GM12878 (cell line): ENCODE data around the gene ARHGEF18. TPM values are rescaled to one million over a fixed set of nuclear protein-coding genes. Genes with fewer than 3 reads are reported as not detected.

Experiments used
- ATAC-seq: fragments of 200-7000 bp; cut with Tn5 transposase; 3 replicates; pipeline ENCODE4 v1.9.1; 2020; ENCODE audit warnings: mild to moderate bottlenecking, moderate library complexity
- BruUV-seq: library from RNA; stranded (reverse); fragments of 400-500 nt; replicated peaks from 2 replicates; lab custom pipeline; 2021; lab: Mats Ljungman, UMichigan
- CTCF ChIA-PET: fragments of 300-600 bp; sonication (Branson Sonifier 250); formaldehyde crosslinking; extraction: SDS; loops from one replicate; lab custom pipeline; 2021; ENCODE audit warnings: inconsistent platforms; lab: Yijun Ruan, JAX
- POLR2A ChIA-PET: fragments of 350-600 bp; formaldehyde crosslinking; extraction: SDS; loops from one replicate; lab custom pipeline; 2021; ENCODE audit warnings: inconsistent platforms; lab: Charles Lee
- RAD21 ChIA-PET: fragments of 300-600 bp; sonication (Branson Sonifier 250); formaldehyde crosslinking; loops from one replicate; lab custom pipeline; 2023; ENCODE audit warnings: antibody characterized with exemption; ENCODE audit not compliant: unreplicated experiment; lab: Charles Lee
- SMC1A ChIA-PET: fragments of 300-600 bp; sonication (Branson Sonifier 250); formaldehyde crosslinking; loops from one replicate; lab custom pipeline; 2023; ENCODE audit not compliant: unreplicated experiment, uncharacterized antibody; lab: Charles Lee
- DNase-seq: peaks from one replicate; pipeline ENCODE4 v3.0.0-alpha.2; 2011; ENCODE audit warnings: low read depth, low spot score
- FAIRE-seq: peaks from 3 replicates; lab custom pipeline; 2011; peaks lifted over from hg19 to GRCh38; lab: Jason Lieb, UNC
- H2AFZ ChIP-seq: 2 replicates; pipeline ENCODE4 v1.6.0; 2011; ENCODE audit warnings: low read depth, low read length, control low read depth; ENCODE audit not compliant: control insufficient read depth
- H3K27ac ChIP-seq: 2 replicates; pipeline ENCODE4 v1.5.1; 2011; ENCODE audit warnings: control low read depth; ENCODE audit not compliant: control insufficient read depth, insufficient read depth
- H3K27me3 ChIP-seq, 2 experiments: replicated peaks in 1 of 2; 2 replicates each; pipeline versions ENCODE4 v1.6.0 to v1.6.1; 2011; ENCODE audit warnings: low read length in 1 of 2; ENCODE audit not compliant: control insufficient read depth in 2 of 2, insufficient read depth in 2 of 2
- H3K36me3 ChIP-seq, 2 experiments: 2 replicates each; pipeline ENCODE4 v1.5.1; 2011; ENCODE audit warnings: low read length in 1 of 2; ENCODE audit not compliant: control insufficient read depth in 2 of 2, insufficient read depth in 2 of 2
- H3K4me1 ChIP-seq: 2 replicates; pipeline ENCODE4 v1.6.1; 2011; ENCODE audit warnings: mild to moderate bottlenecking, low read length, moderate library complexity, mixed read lengths; ENCODE audit not compliant: control insufficient read depth, insufficient read depth
- H3K4me2 ChIP-seq: 2 replicates; pipeline ENCODE4 v1.6.0; 2011; ENCODE audit warnings: control low read depth; ENCODE audit not compliant: control insufficient read depth, insufficient read depth
- H3K4me3 ChIP-seq: fragments of 200-600 bp; sonication (generic); 2 replicates; pipeline ENCODE4 v1.5.1; 2016
- H3K79me2 ChIP-seq: 2 replicates; pipeline ENCODE4 v1.6.0; 2011; ENCODE audit warnings: low read length; ENCODE audit not compliant: control insufficient read depth, insufficient read depth
- H3K9ac ChIP-seq: 2 replicates; pipeline ENCODE4 v1.8.0; 2011; ENCODE audit warnings: low read length, control low read depth, mixed read lengths; ENCODE audit not compliant: control insufficient read depth, insufficient read depth
- H3K9me3 ChIP-seq: replicated peaks from 3 replicates; pipeline ENCODE4 v1.5.1; 2011; ENCODE audit warnings: mild to moderate bottlenecking, low read length; ENCODE audit not compliant: control insufficient read depth, insufficient read depth
- H4K20me1 ChIP-seq: 2 replicates; pipeline ENCODE4 v1.6.0; 2011; ENCODE audit not compliant: control insufficient read depth, insufficient read depth
- BCLAF1 ChIP-seq: fragments of 450-650 bp; IDR thresholded peaks from 2 replicates; pipeline ENCODE4 v1.6.1; 2017; ENCODE audit warnings: antibody characterized with exemption, mild to moderate bottlenecking, moderate library complexity
- IRF4 ChIP-seq: IDR thresholded peaks from 2 replicates; pipeline ENCODE4 v1.6.1; 2011; ENCODE audit warnings: low read depth, low read length
- ZNF24 ChIP-seq: fragments of 450-650 bp; IDR thresholded peaks from 2 replicates; pipeline ENCODE4 v1.6.1; 2017; ENCODE audit warnings: antibody characterized with exemption, mild to moderate bottlenecking
- WGBS: methylation state at CpG from one replicate; pipeline ENCODE4 v1.1.6; 2016; ENCODE audit warnings: low lambda C conversion rate; ENCODE audit not compliant: insufficient replicate concordance, insufficient coverage; ENCODE audit errors: missing lambda C conversion rate; 5-methylcytosine and 5-hydroxymethylcytosine counted together
- in situ Hi-C: fragments of 300-500 bp; cut with MboI; formaldehyde crosslinking; loops from 9 replicates; pipeline ENCODE4 v1.14.3; 2018; ENCODE audit warnings: mixed read lengths
- intact Hi-C: fragments of 100-400 bp; cut with micrococcal nuclease; formaldehyde crosslinking; loops from one replicate; pipeline ENCODE4 v1.14.2; 2022; ENCODE audit not compliant: unreplicated experiment
- polyA plus RNA-seq, 11 experiments: library from polyadenylated mRNA; depleted of rRNA in 4 of 11; unstranded in 6 of 11; stranded (reverse) in 5 of 11; fragments of >200 nt; fragmentation: Nextera tagmentation in 4 of 11; fragmentation: Illumina TruSeq in 1 of 11; extraction: Ambion mirVana in 4 of 11; extraction: Trizol in 1 of 11; gene quantifications; 1 replicate in 1 of 11; 2 replicates in 10 of 11; pipeline versions ENCODE4 v1.2.1 to v1.2.3, GENCODE V29; 2011 to 2016; ENCODE audit warnings: inconsistent platforms in 2 of 11, missing spikeins in 2 of 11, low read depth in 1 of 11
- total RNA-seq, 4 experiments: library from RNA; depleted of rRNA in 3 of 4; stranded (reverse); fragments of >200 nt in 3 of 4; fragmentation: Illumina TruSeq in 1 of 4; extraction: Trizol in 1 of 4; gene quantifications; 2 replicates each; pipeline versions ENCODE4 v1.2.1 to v1.2.3, GENCODE V29; 2013 to 2021
- TF ChIP-seq, protein P1 (sequence below): fragments of 450-650 bp; formaldehyde crosslinking; IDR thresholded peaks from 2 replicates; pipeline ENCODE4 v1.4.0; 2022; ENCODE audit warnings: mild to moderate bottlenecking, moderate library complexity

The ARHGEF18 gene
- total and polyA plus RNA-seq, 10 of the 15 experiments (the other 5 are each of a cell fraction or from before 2014, with no cell fraction given): 0.31 to 32.3 (median 13.4) TPM

DNA sequence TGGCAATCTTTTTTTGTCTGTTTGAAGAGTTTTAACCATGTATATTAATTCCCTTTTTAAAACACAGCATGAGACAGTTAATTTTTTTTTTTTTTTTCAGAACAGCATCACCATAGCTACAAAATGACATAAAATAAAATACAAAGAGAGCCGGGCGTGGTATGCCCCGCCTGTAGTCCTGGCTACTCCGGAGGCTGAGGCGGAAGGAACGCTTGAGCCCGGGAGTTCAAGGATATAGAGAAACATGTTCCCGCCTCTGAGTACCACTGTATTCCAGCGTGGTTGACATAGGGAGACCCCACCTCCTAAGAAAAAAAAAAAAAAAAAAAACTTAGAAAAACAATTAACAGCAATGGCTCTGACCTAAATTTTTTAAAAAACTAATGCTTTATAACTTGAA, 44.5 kb upstream of the ARHGEF18 start:
- 58% methylated on average over 9 of the region's 9 CpGs for WGBS
- no peak overlapping the region for H2AFZ ChIP-seq
- H4K20me1 ChIP-seq: no peaks in the 10 kb centered on the region
- CTCF ChIA-PET: no interaction called here
- SMC1A ChIA-PET: interaction anchor here (0.7 kb wide), 2 partner anchors 23 to 38 kb away, joined by 3 to 4 read pairs; no protein-coding TSS in a partner anchor
- FAIRE-seq (no peak), ATAC-seq (no peak), DNase-seq (no peak)
- no peak overlapping the region for H3K4me2 ChIP-seq
- no peak overlapping the region for H3K9ac ChIP-seq
- no peaks in the 10 kb centered on the region for H3K36me3 ChIP-seq
- POLR2A ChIA-PET: interaction anchor here (0.6 kb wide), 4 partner anchors 70 to 433 kb away, joined by 3 to 6 read pairs (median 4); no protein-coding TSS in a partner anchor
- TF ChIP-seq, protein P1, sequence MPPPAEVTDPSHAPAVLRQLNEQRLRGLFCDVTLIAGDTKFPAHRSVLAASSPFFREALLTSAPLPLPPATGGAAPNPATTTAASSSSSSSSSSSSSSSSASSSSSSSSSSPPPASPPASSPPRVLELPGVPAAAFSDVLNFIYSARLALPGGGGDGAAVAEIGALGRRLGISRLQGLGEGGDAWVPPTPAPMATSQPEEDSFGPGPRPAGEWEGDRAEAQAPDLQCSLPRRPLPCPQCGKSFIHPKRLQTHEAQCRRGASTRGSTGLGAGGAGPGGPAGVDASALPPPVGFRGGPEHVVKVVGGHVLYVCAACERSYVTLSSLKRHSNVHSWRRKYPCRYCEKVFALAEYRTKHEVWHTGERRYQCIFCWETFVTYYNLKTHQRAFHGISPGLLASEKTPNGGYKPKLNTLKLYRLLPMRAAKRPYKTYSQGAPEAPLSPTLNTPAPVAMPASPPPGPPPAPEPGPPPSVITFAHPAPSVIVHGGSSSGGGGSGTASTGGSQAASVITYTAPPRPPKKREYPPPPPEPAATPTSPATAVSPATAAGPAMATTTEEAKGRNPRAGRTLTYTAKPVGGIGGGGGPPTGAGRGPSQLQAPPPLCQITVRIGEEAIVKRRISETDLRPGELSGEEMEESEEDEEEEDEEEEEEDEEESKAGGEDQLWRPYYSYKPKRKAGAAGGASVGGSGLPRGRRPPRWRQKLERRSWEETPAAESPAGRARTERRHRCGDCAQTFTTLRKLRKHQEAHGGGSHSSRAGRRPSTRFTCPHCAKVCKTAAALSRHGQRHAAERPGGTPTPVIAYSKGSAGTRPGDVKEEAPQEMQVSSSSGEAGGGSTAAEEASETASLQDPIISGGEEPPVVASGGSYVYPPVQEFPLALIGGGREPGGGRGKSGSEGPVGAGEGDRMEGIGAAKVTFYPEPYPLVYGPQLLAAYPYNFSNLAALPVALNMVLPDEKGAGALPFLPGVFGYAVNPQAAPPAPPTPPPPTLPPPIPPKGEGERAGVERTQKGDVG (CRISPR knock-in tag): no peak
- TF ChIP-seq ZNF24: no peak
- TF ChIP-seq BCLAF1: no peak
- no peak for TF ChIP-seq IRF4
- no peak overlapping the region for H3K27ac ChIP-seq
- no peaks in the 10 kb centered on the region for H3K4me1 ChIP-seq
- no TSS peak for BruUV-seq
- no peaks in the 10 kb centered on the region for H3K79me2 ChIP-seq
- RAD21 ChIA-PET: interaction anchor here (0.7 kb wide), 1 partner anchor 25 kb away, joined by 4 read pairs; no protein-coding TSS in a partner anchor
- intact Hi-C loops: no loop called here
- in situ Hi-C loops: no loop called here
- no peaks in the 10 kb centered on the region for H3K9me3 ChIP-seq
- no peak overlapping the region for H3K4me3 ChIP-seq
- no peaks in the 10 kb centered on the region for H3K27me3 ChIP-seq
